Peyer's patch (tissue), 4 donors: Measurements from ENCODE around the gene RAMP3. TPM values are rescaled to one million over a fixed set of nuclear protein-coding genes. Genes with fewer than 3 reads are reported as not detected.

Source experiments
- DNase-seq, 3 donors: peaks; one replicate each; pipeline ENCODE4 v3.0.0-alpha.2; 2017 to 2019
- H3K27ac ChIP-seq, 4 donors: fragments of 200-600 bp; sonication (generic); one replicate each; pipeline ENCODE4 v1.5.1; 2016 to 2019
- H3K27me3 ChIP-seq, 2 donors: fragments of 200-600 bp; sonication (generic); one replicate each; pipeline ENCODE4 v1.5.1; 2019
- H3K36me3 ChIP-seq, 3 donors: fragments of 200-600 bp; sonication (generic); one replicate each; pipeline ENCODE4 v1.5.1; 2016 to 2019
- H3K4me1 ChIP-seq, 4 donors: fragments of 200-600 bp; sonication (generic); one replicate each; pipeline ENCODE4 v1.5.1; 2016 to 2019
- H3K4me3 ChIP-seq, 4 donors: fragments of 200-600 bp; sonication (generic); 1 replicate in 3 of 4; 2 replicates in 1 of 4; pipeline ENCODE4 v1.5.1; 2016 to 2019; ENCODE audit warnings: mild to moderate bottlenecking in 1 of 4
- H3K9me3 ChIP-seq, 4 donors: fragments of 200-600 bp; sonication (generic); one replicate each; pipeline ENCODE4 v1.5.1; 2016 to 2019; ENCODE audit warnings: mild to moderate bottlenecking in 1 of 4
- POLR2A ChIP-seq, 2 donors: fragments of 450-650 bp; IDR thresholded peaks; one replicate each; pipeline ENCODE4 v1.5.1; 2017; ENCODE audit warnings: antibody characterized with exemption in 2 of 2, mild to moderate bottlenecking in 2 of 2, moderate library complexity in 2 of 2
- total RNA-seq, 4 donors: library from RNA; depleted of rRNA; stranded (reverse); fragments of >200 nt; gene quantifications; one replicate each; pipeline ENCODE4 v1.1.0, GENCODE V29; 2016
- TF ChIP-seq, protein P1 (sequence below), 6 experiments: fragments of 450-650 bp in 4 of 6; fragments of 200-600 bp in 2 of 6; sonication (generic) in 1 of 6; IDR thresholded peaks; one replicate each; pipeline ENCODE4 v1.5.1; 2017 to 2019; ENCODE audit warnings: antibody characterized with exemption in 6 of 6, mild to moderate bottlenecking in 3 of 6, moderate library complexity in 1 of 6

RAMP3 gene
- total RNA-seq, 4 donors from 2014 or later, result 8.6 to 89.1 (median 20.1) TPM

DNA sequence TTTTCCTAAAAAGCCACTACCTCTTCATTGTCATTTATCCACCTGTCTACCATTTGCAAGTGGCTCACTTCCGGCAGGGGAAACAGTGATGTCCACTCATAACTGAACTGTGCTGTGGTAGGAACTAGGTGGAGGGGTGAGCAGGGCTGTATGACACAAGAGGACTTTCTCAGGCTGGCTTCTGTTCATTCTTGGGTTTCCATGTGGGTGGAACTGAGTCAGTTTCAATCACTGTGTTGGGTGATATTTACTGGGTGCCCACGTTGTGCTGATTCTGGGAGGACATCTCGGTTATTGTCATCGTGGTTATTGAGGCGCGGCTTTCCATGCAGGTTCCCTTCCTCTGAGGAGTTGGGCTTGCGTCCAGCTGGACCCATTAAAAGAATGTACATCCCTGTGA is 38.8 kb downstream of the RAMP3 start:
- TF ChIP-seq, protein P1, sequence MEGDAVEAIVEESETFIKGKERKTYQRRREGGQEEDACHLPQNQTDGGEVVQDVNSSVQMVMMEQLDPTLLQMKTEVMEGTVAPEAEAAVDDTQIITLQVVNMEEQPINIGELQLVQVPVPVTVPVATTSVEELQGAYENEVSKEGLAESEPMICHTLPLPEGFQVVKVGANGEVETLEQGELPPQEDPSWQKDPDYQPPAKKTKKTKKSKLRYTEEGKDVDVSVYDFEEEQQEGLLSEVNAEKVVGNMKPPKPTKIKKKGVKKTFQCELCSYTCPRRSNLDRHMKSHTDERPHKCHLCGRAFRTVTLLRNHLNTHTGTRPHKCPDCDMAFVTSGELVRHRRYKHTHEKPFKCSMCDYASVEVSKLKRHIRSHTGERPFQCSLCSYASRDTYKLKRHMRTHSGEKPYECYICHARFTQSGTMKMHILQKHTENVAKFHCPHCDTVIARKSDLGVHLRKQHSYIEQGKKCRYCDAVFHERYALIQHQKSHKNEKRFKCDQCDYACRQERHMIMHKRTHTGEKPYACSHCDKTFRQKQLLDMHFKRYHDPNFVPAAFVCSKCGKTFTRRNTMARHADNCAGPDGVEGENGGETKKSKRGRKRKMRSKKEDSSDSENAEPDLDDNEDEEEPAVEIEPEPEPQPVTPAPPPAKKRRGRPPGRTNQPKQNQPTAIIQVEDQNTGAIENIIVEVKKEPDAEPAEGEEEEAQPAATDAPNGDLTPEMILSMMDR (IDR thresholded peaks at IDR 0.05), result no peak
- no peak for TF ChIP-seq POLR2A (IDR thresholded peaks at IDR 0.05)
- DNase-seq, result no peak
- Histone ChIP-seq H3K27me3 (no peaks in the 10 kb centered on the region), H3K4me3 (no peak overlapping the region), H3K36me3 (no peaks in the 10 kb centered on the region), H3K27ac (no peak overlapping the region), H3K9me3 (no peaks in the 10 kb centered on the region), H3K4me1 (no peaks in the 10 kb centered on the region)

DNA sequence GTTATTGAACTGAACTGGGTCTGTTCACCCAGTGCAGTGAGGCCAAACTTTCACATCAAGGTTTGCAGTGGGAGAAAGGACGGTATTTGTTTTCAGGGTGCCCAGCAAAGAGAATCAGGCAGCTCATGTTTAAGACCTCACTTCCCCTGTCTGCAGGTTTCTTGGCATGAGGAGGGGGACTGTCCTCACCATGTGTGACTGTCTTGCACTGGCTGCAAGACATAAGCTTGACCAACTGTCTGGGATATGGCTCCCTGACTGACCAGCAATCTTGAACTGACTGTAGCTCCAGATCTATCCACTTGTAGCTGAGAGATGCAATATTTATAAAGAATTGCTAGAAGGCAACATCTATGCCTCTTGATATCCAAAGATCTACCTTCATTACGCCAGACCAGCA is 39.9 kb downstream of the RAMP3 start:
- H3K36me3 ChIP-seq, result no peaks in the 10 kb centered on the region
- no peaks in the 10 kb centered on the region for H3K27me3 ChIP-seq
- no peak overlapping the region for H3K4me3 ChIP-seq
- H3K9me3 ChIP-seq, result no peaks in the 10 kb centered on the region
- no peak overlapping the region for H3K27ac ChIP-seq
- DNase-seq, result no peak
- no peaks in the 10 kb centered on the region for H3K4me1 ChIP-seq
- TF ChIP-seq, protein P1 (IDR thresholded peaks at IDR 0.05), result no peak
- no peak for TF ChIP-seq POLR2A (IDR thresholded peaks at IDR 0.05)

DNA sequence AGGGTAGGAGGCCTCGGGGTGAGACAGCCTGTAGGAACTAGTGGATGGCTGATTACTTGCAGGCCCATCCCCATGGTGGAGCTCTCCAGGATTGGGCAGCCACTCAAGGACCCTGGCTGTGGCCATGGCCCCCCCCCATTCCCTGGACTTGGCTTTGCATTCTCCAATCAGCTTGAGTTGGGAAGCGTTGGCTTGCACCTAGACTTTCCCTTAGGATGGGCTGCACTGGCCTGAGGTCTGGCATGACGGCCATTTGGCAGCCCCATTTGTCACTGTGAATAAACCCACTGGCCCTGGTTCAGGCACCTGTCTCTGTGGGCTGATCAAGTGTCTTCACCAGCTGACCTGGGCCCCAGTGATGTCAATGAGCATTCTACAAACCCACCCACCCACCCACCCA is 41.4 kb downstream of the RAMP3 start:
- H3K36me3 ChIP-seq, result no peaks in the 10 kb centered on the region
- no peaks in the 10 kb centered on the region for H3K4me1 ChIP-seq
- H3K27ac ChIP-seq, result no peak overlapping the region
- no peaks in the 10 kb centered on the region for H3K9me3 ChIP-seq
- TF ChIP-seq POLR2A (IDR thresholded peaks at IDR 0.05), result no peak
- TF ChIP-seq, protein P1 (IDR thresholded peaks at IDR 0.05), result no peak
- no peaks in the 10 kb centered on the region for H3K27me3 ChIP-seq
- H3K4me3 ChIP-seq, result no peak overlapping the region
- no peak for DNase-seq

DNA sequence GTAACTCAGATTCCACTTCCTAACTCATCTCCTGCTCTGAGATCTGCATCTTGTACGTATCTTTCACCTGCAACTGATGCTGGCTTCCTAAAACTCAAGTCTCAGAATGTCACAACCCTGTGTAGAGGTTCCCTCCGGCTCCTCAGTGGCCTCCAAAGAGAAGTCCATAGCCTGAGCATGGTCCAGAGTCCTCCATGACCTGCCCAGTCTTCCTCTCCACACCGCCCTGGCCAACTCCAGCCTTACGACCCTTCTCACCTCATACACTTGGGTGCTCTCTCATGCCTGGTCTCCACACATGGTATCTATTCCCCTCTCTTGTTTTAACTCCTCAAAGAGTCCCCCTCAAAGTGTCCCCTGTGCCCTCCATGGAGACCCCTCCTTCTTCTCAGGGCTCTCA is 41.9 kb downstream of the RAMP3 start:
- H3K4me1 ChIP-seq, result no peaks in the 10 kb centered on the region
- TF ChIP-seq, protein P1 (IDR thresholded peaks at IDR 0.05), result no peak
- no peak for TF ChIP-seq POLR2A (IDR thresholded peaks at IDR 0.05)
- no peak overlapping the region for H3K27ac ChIP-seq
- H3K9me3 ChIP-seq, result no peaks in the 10 kb centered on the region
- no peak overlapping the region for H3K4me3 ChIP-seq
- H3K27me3 ChIP-seq, result no peaks in the 10 kb centered on the region
- no peak for DNase-seq
- H3K36me3 ChIP-seq, result no peaks in the 10 kb centered on the region

DNA sequence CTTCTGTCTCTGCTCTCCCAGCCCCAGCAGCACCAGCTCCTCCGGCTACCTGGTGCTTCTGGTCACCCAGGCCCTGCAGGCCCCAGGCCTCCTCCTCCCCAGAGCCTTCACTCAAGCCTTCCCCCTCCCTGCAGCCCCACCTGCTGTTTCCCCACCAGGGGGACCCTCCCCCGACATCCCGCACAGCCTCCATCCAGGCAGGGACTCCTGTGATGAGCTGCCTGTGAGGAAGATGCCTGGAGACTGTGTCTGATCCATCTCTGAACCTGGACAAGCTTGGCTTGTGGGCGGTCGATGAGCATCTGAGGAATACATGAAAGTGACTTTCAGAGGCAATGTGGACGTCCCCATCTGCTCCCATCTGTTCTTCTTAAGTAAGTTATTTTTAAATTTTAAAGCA is 45.0 kb downstream of the RAMP3 start:
- no peaks in the 10 kb centered on the region for H3K36me3 ChIP-seq
- no peak overlapping the region for H3K27ac ChIP-seq
- H3K27me3 ChIP-seq, result no peaks in the 10 kb centered on the region
- H3K9me3 ChIP-seq, result no peaks in the 10 kb centered on the region
- no peak overlapping the region for H3K4me3 ChIP-seq
- H3K4me1 ChIP-seq, result no peaks in the 10 kb centered on the region
- no peak for TF ChIP-seq POLR2A (IDR thresholded peaks at IDR 0.05)
- TF ChIP-seq, protein P1 (IDR thresholded peaks at IDR 0.05), result no peak
- DNase-seq, result no peak

DNA sequence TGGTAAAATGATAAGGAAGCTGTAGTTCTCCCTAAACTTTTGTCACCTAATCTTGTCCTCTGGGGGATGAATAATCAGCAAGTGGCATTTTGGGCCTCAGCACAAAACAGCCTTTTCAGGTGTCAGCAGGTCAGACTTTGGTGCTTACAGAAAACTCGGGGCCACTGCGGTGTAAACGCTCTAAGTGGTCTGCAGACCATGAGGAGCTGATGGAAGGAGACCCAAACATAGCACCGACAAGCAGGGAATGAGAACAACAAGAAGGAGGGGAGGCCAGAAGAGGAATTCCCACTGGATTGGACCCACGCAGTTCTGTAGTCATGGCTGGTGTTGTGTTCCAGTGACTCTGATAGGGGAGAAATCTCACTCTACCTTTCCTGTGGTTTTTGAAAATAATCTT is 45.4 kb downstream of the RAMP3 start:
- Histone ChIP-seq H3K9me3 (no peaks in the 10 kb centered on the region), H3K27ac (peak overlapping the region in 1 of 4 donors; percentile 54)

More for the DNA sequence above, 45.4 kb downstream of the RAMP3 start:
- no peaks in the 10 kb centered on the region for H3K36me3 ChIP-seq
- TF ChIP-seq POLR2A (IDR thresholded peaks at IDR 0.05), result no peak
- TF ChIP-seq, protein P1 (IDR thresholded peaks at IDR 0.05), result no peak
- no peak overlapping the region for H3K4me3 ChIP-seq
- H3K27me3 ChIP-seq, result no peaks in the 10 kb centered on the region
- DNase-seq, result no peak
- no peaks in the 10 kb centered on the region for H3K4me1 ChIP-seq
